ENCODE measurements around the gene EGFL6.

DNA sequence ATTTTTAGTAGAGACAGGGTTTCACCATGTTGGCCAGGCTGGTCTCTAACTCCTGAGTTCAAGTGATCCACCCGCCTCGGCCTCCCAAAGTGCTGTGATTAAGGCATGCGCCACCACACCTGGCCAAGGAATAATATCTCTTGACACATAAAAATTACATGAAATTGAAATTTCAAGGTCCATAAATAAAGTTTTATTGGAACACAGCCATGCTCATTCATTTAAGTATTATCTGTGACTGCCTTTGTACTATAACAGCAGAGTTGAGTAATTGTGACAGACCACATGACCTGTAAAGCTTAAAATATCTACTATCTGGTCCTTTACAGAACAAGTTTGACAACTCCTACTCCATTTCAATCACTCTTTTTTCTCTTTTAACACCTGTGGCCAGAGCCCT, 17.8 kb upstream of the EGFL6 start:
- TF ChIP-seq ZNF274 (IDR thresholded peaks at IDR 0.05; ENCODE audit: low read depth, low read length) (no peak), YY1 (IDR thresholded peaks at IDR 0.05; ENCODE audit: insufficient read depth, insufficient read length) (no peak)
